ENCODE data around the gene CCDC38.

Gene CCDC38

GRCh38 chr12:95962222-95962621 lies 19.8 kb upstream of the CCDC38 start:
- DNase-seq (ENCODE audit: low spot score): no peak

GRCh38 chr12:95960241-95960640 lies 17.8 kb upstream of the CCDC38 start:
- no peak for DNase-seq (ENCODE audit: low spot score)

- DNase-seq (ENCODE audit: low spot score): no peak
These were observed 16.7 kb upstream of the CCDC38 start for GRCh38 chr12:95959107-95959506.

- DNase-seq (ENCODE audit: low spot score): no peak
These were observed 14.2 kb upstream of the CCDC38 start for GRCh38 chr12:95956557-95957145.

- DNase-seq (ENCODE audit: low spot score): no peak
These were observed 13.2 kb upstream of the CCDC38 start for GRCh38 chr12:95955549-95956159.

GRCh38 chr12:95953000-95953399 lies 10.6 kb upstream of the CCDC38 start:
- no peak for DNase-seq (ENCODE audit: low spot score)

GRCh38 chr12:95951515-95951914 lies 9.1 kb upstream of the CCDC38 start:
- no peak for DNase-seq (ENCODE audit: low spot score)

- no peak for DNase-seq (ENCODE audit: low spot score)
These were observed 7.2 kb upstream of the CCDC38 start for GRCh38 chr12:95949477-95950206.

GRCh38 chr12:95944108-95944704 lies 1.8 kb upstream of the CCDC38 start:
- DNase-seq (ENCODE audit: low spot score): no peak

- peak; percentile 79 for DNase-seq (ENCODE audit: low spot score)
These were observed 972 bp upstream of the CCDC38 start, which contains the start of gene AMDHD1 for GRCh38 chr12:95943330-95943842. Gene AMDHD1, plus strand, starts transcription at chr12:95943331. Its CDS starts 68 bp downstream, at chr12:95943399.

- DNase-seq (ENCODE audit: low spot score): no peak
These were observed 302 bp downstream of the CCDC38 start for GRCh38 chr12:95942101-95942523.

GRCh38 chr12:95940514-95940913 lies 1.9 kb downstream of the CCDC38 start:
- no peak for DNase-seq (ENCODE audit: low spot score)

GRCh38 chr12:95922231-95922630 lies 20.2 kb downstream of the CCDC38 start:
- DNase-seq (ENCODE audit: low spot score): no peak

- no peak for DNase-seq (ENCODE audit: low spot score)
These were observed 23.3 kb downstream of the CCDC38 start for GRCh38 chr12:95919110-95919509.

- DNase-seq (ENCODE audit: low spot score): peak; percentile 56
These were observed 24.0 kb downstream of the CCDC38 start for GRCh38 chr12:95918194-95918993.

GRCh38 chr12:95909871-95910270 lies 32.5 kb downstream of the CCDC38 start:
- DNase-seq (ENCODE audit: low spot score): no peak

- peak; percentile 41 for DNase-seq (ENCODE audit: low spot score)
These were observed 33.8 kb downstream of the CCDC38 start for GRCh38 chr12:95908573-95908972.

- DNase-seq (ENCODE audit: low spot score): no peak
These were observed 44.3 kb downstream of the CCDC38 start for GRCh38 chr12:95898081-95898480.

- DNase-seq (ENCODE audit: low spot score): no peak
These were observed 45.6 kb downstream of the CCDC38 start for GRCh38 chr12:95896846-95897245.

- no peak for DNase-seq (ENCODE audit: low spot score)
These were observed 51.5 kb downstream of the CCDC38 start for GRCh38 chr12:95890958-95891357.

- no peak for DNase-seq (ENCODE audit: low spot score)
These were observed 55.1 kb downstream of the CCDC38 start for GRCh38 chr12:95887311-95887710.

GRCh38 chr12:95884998-95885397 lies 57.4 kb downstream of the CCDC38 start:
- no peak for DNase-seq (ENCODE audit: low spot score)
